NCI-H460 (cell line): ENCODE measurements around the gene SLC38A1. TPM values are rescaled to one million over a fixed set of nuclear protein-coding genes. Genes with fewer than 3 reads are reported as not detected.
"Not testable (repeated sequence)": the region's sequence is repeated elsewhere in the genome, so short reads cannot be mapped to it uniquely, and the experiment has no call there.

Experiments
- DNase-seq: peaks from one replicate; pipeline ENCODE4 v3.0.0-alpha.2; 2016; ENCODE audit warnings: low read depth; ENCODE audit errors: extremely low read depth
- polyA plus RNA-seq: library from polyadenylated mRNA; depleted of rRNA; stranded (reverse); fragments of >200 nt; gene quantifications from 2 replicates; pipeline ENCODE4 v1.2.3, GENCODE V29; 2014; cell fraction: nucleus; rRNA removed
- total RNA-seq: library from RNA; depleted of rRNA; stranded (reverse); fragments of >200 nt; shearing (Covaris generic); gene quantifications from 2 replicates; pipeline ENCODE4 v1.2.3, GENCODE V29; 2014; rRNA removed

The SLC38A1 gene
- 280 and 305 TPM in 2 replicates for total RNA-seq
- polyA plus RNA-seq: 93.7 and 118 TPM in 2 replicates

DNA sequence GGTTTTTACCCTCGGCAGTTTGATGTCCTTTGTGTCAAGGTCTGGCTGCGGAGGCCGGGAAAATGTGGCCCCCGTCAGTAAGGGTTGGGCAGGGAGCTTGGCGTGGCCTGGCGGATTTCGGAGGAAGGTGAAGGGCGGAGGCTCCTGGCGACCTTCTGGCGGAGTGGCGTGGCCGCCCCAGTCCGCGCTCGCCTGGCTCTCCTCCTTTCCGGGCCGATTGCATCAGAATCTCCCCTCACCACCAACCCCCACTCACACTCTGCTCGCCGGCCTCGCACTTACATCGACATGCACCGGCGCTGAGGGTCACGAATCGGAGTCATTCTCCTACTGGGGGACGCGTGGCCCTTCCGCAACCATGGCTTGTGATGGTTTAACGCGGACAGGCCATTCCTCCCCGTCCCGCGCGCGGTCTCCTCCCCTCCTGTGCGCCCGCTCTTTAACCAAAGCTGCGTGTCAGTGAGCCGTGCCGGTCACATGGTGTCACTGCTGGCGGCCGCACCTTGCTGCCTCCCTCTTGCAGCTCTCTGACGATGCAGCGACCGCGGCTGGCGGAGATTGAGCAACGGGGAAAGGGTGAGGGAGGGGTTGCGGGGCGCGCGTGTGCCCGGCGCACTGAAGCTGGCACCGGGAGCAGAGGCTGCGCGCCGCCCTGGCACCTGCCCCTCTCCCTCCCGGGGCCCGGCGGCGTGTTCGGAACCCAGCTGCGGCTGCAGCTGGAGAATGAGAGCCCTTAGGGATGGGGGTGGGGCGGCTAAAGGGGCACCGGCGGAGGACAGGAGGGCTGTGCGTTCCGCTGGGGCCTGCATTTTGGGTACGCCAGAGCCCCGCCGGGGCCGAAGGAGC, at the start of gene SLC38A1:
TSS of gene SLC38A1 (minus strand) at position 461 of the 846 bp plus-strand sequence. CDS start 29,243 bp downstream, outside the sequence.
- DNase-seq: peak; percentile 93

DNA sequence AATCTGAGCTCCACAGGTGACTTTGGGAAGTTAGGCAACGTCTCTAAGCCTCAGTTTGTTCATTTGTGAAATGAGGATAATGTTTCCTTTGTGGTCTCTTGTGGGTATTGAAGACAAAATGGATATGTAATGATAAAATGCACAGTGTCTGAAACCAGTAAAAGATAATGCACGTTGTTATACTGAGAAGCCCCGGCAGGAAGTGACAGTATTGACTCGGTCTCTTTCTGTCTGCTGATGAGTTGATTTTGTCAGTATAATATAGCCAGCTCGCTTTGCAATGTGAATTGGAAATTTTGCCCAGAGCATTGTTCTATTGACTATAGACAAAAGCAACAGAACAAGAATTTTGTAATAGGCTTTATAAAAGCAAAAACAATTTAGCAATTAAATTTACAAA, 49.2 kb upstream of the SLC38A1 start:
- no peak for DNase-seq

DNA sequence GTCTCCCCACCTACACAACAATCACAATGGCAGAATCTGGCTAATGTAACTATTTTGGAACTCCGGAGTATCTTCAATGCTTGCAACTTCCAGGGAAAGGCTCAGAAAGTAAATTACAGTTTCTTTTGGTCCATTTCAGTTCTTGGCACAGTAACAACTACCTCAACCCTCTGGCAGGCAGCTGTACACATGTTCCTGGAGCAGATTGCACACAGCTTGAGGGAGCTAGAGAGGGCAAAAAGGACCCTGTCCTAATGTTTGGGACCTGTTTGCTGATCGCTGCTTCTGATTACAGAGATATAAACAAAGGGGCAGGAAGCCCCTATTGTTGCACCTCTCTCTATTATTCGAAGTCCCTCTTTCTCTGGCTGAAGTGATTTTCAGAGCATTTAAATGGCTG, 35.2 kb upstream of the SLC38A1 start:
- DNase-seq: no peak

DNA sequence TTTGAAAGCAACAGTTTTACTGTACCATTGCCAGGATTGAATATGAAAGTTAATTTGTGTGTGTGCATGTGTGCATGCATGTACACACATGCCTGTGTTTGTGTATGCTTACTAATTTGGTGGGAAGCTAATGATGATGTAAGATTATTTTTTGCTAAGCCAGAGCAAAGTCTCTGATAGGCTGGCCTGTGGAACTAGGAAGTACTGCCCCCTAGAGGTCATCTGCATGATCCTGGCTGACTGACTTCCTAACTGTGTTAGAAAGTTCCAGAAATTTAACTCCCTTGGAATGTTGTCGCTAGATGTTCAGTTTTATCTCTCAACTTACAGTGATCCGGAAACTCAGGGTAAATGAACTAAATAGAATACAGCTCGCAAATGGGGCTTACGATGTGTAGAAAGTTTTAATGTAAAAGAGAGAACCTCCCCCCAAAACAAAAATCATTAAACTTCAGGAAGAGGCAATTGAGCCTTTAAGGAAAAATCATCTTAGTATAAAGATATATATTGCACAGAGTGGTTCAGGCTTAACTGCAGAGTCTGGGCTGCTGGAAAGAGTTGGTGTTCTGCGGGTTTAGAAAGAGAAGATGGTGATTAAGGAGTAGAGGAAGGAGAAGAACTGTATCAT, 34.3 kb upstream of the SLC38A1 start:
- DNase-seq: peak; percentile 22

DNA sequence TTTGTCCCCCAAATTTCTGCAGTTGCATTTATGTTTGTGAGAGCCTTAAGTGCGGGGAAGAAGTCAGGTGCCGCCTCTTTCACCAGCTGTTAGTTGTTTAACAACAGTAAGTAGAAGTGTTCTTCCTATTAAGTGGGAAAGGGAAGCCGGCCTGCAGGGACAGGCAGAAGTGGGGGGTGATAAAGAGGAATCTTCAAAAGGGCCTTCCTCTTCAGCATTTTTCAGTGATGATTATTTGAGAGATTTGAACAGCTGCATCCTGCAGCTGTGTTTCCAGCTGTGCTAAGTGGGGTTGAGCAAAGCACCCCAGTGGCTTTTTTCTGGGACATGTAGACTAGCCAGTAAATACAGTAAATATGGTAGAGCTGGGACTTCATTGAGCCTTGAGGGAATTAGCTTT, 32.1 kb upstream of the SLC38A1 start:
- no peak for DNase-seq

DNA sequence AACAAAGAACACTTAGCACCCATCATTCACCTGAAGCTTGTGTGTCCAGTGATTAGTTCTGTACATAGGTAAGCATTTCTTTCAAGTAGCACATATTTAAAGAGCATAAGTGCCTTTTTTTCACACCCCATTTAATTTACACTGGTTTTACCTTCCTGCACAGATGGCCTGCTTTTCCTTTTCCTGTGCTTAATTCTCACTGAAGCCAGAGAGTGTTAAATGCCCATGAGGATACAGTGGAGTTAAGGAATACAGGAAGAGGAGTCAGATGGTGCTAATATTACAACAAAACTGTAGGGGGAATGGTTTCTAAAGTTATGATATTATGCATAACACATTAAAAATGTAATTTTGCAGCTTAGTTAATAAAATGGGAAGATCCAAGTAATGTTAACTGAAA, 31.0 kb upstream of the SLC38A1 start:
- DNase-seq: no peak

DNA sequence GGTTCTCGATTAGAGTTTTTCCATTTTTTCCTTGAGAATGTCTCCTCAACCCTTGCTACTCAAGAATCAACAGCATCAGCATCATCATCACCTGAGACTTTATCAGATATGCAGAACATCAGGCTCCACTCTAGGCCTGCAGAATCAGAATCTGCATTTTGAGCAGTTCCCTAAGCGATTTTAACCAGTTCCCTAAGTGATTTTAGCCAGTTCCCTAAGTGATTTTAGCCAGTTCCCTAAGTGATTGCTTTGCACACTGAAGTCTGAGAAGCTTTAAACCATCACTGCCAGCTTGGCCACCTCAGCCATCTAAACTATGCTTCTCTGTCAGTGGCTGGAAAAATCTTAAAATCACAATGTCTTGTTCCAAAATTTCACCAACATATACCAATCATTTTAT, 29.4 kb upstream of the SLC38A1 start:
- DNase-seq: no peak

DNA sequence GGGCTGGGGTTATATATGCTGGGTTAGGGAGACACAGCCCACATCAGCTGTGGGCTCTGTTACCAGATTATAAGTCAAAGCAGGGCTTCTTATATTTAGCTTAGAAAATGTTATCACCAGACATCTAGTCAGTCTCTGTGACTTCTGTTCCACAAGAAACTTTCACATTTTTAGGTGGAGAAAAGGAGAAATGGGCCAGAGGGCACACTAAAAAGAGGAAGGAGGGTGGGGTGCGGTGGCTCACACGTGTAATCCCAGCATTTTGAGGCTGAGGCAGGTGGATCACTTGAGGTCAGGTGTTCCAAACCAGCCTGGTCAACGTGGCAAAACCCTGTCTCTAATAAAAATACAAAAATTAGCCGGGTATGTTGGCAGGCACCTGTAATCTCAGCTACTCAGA, 28.0 kb upstream of the SLC38A1 start:
- DNase-seq: no peak

DNA sequence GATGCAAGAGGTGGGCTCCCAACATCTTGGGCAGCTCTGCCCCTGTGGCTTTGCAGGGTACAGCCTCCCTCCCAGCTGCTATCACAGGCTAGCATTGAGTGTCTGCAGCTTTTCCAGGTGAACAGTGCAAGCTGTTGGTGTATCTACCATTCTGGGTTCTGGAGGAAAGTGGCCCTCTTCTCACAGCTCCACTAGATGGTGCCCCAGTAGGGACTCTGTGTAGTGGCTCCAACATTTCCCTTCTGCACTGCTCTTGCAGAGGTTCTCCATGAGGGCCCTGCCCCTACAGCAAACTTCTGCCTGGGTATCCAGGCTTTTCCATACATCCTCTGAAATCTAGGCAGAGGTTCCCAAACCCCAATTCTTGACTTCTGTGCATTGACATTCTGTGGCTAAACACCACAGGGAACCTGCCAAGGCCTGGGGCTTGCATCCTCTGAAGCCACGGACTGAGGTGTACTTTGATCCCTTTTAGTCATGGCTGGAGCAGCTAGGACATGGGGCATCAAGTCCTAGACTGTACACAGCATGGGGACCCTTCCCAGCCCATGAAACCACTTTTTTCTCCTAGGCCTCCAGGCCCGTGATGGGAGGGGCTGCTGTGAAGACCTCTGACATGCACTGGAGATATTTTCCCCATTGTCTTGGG, 24.0 kb upstream of the SLC38A1 start:
- DNase-seq: no peak

DNA sequence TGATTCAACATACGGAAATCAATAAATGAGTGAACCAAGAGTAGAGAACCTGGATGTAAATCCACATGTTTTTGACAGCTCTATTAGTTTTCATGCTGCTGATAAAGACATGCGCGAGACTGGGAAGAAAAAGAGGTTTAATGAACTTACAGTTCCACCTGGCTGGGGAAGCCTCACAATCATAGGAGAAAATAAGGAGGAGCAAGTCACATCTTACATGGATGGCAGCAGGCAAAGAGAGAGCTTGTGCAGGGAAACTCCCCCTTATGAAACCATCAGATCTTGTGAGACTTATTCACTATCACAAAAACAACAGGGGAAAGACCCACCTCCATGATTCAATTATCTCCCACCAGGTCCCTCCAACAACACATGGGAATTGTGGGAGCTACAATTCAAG, 23.1 kb upstream of the SLC38A1 start:
- DNase-seq: not testable (repeated sequence)

DNA sequence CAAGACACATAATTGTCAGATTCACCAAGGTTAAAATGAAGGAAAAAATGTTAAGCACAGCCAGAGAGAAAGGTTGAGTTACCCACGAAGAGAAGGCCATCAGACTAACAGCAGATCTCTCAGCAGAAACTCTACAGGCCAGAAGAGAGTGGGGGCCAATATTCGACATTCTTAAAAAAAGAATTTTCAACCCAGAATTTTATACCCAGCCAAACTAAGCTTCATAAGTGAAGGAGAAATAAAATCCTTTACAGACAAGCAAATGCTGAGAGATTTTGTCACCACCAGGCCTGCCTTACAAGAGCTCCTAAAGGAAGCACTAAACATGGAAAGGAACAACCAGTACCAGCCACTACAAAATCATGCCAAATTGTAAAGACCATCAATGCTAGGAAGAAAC, 16.3 kb upstream of the SLC38A1 start:
- DNase-seq: not testable (repeated sequence)

DNA sequence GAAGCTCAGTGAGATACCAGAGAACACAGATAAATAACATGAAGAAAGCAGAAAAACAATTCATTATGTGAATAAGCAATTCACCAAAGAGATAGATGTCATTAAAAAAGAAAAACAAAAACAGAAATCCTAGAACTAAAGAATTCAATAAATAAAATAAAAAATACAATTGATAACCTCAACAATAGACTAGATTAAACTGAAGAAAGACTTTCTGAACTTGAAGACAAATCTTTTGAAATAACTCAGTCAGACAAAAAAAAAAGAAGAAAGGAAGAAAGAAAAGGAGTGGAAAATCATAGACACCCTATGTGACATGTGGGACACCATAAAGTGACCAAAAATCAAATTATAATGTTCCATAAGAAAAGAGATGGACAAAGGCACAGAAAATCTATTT, 14.0 kb upstream of the SLC38A1 start:
- no peak for DNase-seq

DNA sequence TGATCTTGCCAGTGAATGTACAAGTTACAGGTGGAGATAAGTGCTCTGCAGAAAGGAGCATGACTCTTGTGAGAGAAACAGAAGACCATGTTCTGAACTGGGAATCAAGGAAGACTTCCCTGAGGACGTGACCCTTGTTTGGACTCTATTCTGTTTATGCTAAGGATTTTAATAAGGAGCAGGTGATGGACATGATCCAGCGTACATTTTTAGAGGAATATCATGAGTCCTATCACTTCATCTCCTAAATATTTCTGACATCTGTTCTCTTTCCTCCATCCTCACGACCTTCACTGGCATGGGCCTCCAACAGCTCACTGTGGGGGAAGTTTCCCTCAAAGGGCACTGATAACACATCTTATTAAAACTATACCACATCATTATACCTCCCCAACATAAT, 7.9 kb upstream of the SLC38A1 start:
- no peak for DNase-seq

DNA sequence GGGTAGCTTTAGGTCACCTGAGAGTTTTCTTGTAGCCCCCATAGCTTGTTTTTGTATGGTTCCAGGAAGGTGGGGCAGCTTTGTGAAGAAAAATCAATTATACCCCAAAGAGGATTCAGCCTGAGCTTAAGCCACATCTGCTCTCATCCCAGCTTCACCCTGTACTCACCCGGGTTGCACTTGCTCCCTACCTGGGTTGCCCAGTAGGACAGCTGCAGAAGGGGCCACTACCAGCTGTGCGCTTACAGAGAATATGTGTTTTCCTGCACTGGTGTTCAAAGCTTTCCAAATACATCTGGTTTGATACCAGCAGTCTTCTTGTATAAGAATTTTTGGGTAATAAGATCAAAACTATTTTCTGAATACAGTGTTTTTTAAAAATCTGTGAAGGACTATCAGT, 3.0 kb upstream of the SLC38A1 start:
- no peak for DNase-seq

DNA sequence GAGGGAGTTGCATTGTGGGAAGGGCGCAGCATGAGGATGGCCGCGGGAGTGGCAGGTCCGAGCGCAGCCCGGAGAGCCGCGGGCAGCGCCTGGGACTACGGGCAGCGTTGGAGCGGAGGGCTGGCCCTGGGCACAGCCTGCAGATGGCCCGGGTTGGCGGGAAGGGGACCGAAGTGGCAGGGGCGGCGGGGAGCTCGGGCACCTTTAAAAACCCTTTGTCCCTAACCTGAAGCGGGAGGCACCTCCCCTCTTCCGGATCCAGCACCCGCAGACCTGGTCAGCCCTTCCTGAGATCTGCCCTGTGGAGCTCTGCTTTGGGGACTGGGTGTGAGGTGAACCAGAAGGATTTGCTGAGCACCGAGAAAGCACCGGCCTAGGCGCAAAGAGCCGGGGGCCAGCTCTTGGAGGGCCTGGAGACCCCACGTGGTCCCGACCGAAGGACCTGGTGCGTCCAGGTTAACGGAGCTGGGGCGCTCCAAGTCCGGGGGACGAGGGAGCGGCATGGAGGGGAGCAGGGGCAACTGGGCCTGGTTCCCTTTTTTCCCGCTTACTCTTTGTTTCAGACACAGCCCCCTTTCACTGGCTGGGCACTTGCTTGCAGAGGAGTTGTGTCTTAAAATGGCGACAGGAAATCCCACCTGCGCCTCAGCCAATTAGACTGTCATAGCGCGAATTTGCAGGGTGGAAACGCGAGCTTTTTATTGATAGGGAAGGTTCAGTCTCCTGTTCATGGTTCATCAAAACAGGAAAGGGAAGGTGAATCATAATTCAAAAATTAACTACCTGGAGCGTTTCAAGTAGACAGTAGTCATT, 792 bp upstream of the SLC38A1 start:
- DNase-seq: no peak

DNA sequence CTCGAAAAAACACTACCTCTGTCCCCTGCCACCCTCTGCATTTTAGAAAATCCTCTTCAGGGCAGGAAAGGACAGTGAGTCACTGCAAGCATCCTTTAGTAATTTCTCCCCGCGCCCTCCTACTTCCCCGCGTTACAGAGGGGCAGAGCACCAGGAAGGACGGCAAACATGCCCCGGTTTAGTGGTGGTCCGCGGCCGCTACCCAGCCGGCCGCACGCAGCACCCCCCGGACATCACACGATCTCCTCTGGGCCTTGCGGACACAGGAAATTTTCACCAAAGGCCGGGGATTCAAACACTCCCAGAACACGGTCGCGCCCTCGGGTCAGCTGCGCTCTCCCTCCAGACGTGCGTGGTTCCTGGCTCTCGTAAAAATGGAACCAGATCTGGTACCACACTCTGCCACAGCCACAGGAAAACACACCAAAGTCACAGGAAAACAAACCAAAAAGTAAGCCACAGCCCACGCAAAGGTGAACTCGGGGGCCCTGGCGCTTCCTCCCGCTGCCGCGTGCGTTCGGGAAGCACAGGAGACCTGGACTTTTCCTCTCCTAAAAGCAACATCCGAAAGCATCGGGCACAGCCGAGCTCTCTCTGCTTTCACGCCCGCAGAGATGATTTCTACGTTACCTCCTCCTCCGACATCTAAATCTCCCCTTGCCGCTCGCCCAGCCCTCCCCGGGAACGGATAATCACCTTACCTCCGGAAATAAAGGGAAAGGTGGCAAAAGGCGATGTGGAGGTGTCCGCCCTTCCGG, 839 bp downstream of the SLC38A1 start:
- no peak for DNase-seq

DNA sequence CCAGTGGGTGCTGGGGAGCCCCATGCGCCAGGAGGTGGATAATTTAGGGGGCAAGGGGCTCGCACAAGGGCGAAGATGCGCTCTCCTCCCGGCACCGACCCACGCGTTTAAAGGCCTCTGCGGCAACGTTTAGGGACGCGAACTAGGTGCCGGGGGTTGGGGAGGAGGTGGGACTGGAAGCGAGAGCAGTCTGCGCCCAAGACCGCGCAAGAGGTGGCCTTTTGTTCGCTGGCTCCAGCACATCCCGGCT, 1.3 kb downstream of the SLC38A1 start:
- DNase-seq: no peak

DNA sequence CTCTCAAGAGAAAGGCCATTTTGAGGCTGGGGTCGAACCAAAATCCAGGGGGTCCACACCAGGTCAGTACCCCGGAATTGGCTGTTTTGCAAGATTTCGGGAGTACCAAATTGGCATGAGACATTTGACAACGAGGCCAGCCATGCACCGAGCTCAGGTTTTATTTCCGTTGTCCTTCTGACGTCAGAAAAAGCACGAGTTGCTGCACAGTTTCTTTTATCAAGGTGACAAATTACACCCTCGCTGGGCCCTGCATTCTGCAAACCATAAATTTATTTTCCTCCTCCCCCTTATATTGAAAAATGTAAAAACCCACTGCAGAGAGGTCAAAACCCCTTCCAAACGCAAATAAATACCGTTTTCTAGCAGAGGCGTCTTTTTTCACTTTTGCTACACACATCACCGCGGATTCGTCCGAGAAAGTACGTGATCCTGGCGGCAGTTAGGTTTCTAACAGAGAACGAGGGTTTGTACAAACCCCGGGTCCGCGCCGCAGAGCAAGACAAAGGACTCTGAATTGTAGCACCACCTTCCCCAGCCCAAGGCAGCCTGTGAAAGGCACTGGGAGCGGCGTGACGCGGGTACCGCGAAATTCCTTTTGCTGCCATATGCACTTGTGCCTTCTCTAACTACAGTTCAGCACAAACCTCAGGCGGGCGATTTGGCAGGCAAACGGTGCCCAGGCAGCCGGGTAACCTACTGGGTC, 1.8 kb downstream of the SLC38A1 start:
- DNase-seq: peak; percentile 39

DNA sequence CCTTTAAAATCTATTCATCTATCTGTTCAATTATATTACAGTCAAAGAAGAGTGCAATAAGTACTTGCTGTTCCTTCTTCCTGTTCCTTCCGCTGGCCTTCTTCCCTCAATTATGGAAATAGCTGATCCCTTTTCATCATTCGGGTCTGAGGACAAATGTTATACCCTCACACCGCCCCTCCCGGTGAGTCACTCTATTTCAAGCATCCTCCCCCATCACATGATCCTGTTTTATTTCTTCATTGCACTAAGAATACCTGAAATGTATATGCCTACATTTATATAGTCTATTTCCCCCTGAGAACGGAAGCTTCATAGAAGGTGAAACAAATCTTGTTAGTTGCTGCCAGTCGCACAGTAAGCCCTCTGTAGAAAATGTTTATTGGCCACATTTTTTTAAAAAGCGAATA, 2.5 kb downstream of the SLC38A1 start:
- DNase-seq: peak; percentile 36

DNA sequence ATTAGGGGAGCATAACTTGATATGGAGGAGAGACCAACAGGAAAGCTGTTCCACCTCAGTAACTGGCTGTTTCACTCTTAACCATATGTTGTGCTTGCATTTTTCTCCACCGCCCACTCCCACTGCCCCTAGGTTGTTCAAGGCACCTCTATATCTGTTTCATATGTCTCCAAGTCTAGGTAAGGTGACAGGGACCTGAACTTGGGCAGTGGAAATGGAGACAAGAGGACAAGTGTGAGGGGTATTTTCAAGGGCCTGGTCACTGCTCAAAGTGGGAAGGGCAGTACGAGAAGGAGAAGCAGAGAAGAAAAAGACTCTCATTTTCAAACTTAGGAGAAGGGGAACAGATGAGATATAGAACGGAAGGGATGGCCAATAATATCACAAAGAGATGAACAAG, 3.1 kb downstream of the SLC38A1 start:
- no peak for DNase-seq
